HG02763 (cell line): ENCODE data around the gene DLG3.
"Not testable (repeated sequence)": the region's sequence is repeated elsewhere in the genome, so short reads cannot be mapped to it uniquely, and the experiment has no call there.

ENCODE experiments used
- ATAC-seq: cut with Tn5 transposase; IDR thresholded peaks from one replicate; pipeline ENCODE4 v1.9.1; 2021; ENCODE audit warnings: mild to moderate bottlenecking, moderate library complexity; ENCODE audit not compliant: unreplicated experiment

The DLG3 gene

GRCh38 chrX:70509078-70509477 lies 64.4 kb downstream of the DLG3 start:
- no peak for ATAC-seq

GRCh38 chrX:70515270-70515669 lies 70.6 kb downstream of the DLG3 start:
- ATAC-seq: not testable (repeated sequence)

- ATAC-seq: not testable (repeated sequence)
Observed at GRCh38 chrX:70515692-70516091, 71.1 kb downstream of the DLG3 start.

GRCh38 chrX:70525733-70526132 lies 81.1 kb downstream of the DLG3 start:
- ATAC-seq: no peak

- ATAC-seq: no peak
Observed at GRCh38 chrX:70527053-70527452, 82.4 kb downstream of the DLG3 start.

GRCh38 chrX:70527610-70528345 lies 83.1 kb downstream of the DLG3 start:
- ATAC-seq: no peak

- no peak for ATAC-seq
Observed at GRCh38 chrX:70535198-70535597, 90.6 kb downstream of the DLG3 start.

- no peak for ATAC-seq
Observed at GRCh38 chrX:70549429-70549828, 104.8 kb downstream of the DLG3 start.

- ATAC-seq: no peak
Observed at GRCh38 chrX:70552130-70552704, 107.6 kb downstream of the DLG3 start.

- ATAC-seq: no peak
Observed at GRCh38 chrX:70553516-70553915, 108.9 kb downstream of the DLG3 start.

GRCh38 chrX:70554081-70554480 lies 109.4 kb downstream of the DLG3 start:
- ATAC-seq: no peak

- no peak for ATAC-seq
Observed at GRCh38 chrX:70554523-70554922, 109.9 kb downstream of the DLG3 start.

GRCh38 chrX:70554948-70555347 lies 110.3 kb downstream of the DLG3 start:
- ATAC-seq: no peak
